Liver (tissue), 9 donors: ENCODE results near the gene VTCN1. TPM values are rescaled to one million over a fixed set of nuclear protein-coding genes. Genes with fewer than 3 reads are reported as not detected.

Experiments
- DNase-seq: peaks from one replicate; pipeline ENCODE4 v3.0.0-alpha.2; 2017; ENCODE audit warnings: low spot score
- H3K27ac ChIP-seq, 2 donors: one replicate each; pipeline ENCODE4 v1.7.0; 2013; ENCODE audit warnings: inconsistent platforms in 2 of 2, low read length in 2 of 2, control low read depth in 1 of 2, low read depth in 1 of 2, mild to moderate bottlenecking in 1 of 2
- H3K27me3 ChIP-seq, 4 donors: one replicate each; pipeline versions ENCODE4 v1.6.1 to v1.7.0; 2013; ENCODE audit warnings: low read length in 3 of 4, inconsistent platforms in 1 of 4, mild to moderate bottlenecking in 1 of 4, moderate library complexity in 1 of 4; ENCODE audit not compliant: control insufficient read depth in 4 of 4, insufficient read depth in 4 of 4
- H3K36me3 ChIP-seq, 4 donors: one replicate each; pipeline versions ENCODE4 v1.6.1 to v1.7.0; 2013; ENCODE audit warnings: low read length in 3 of 4, mild to moderate bottlenecking in 3 of 4, low read depth in 1 of 4, moderate library complexity in 1 of 4; ENCODE audit not compliant: control insufficient read depth in 4 of 4, insufficient read depth in 3 of 4
- H3K4me1 ChIP-seq, 4 donors: one replicate each; pipeline versions ENCODE4 v1.6.1 to v1.7.0; 2013; ENCODE audit warnings: low read length in 3 of 4, mild to moderate bottlenecking in 3 of 4, moderate library complexity in 1 of 4; ENCODE audit not compliant: control insufficient read depth in 4 of 4, insufficient read depth in 4 of 4
- H3K4me3 ChIP-seq, 3 donors: one replicate each; pipeline versions ENCODE4 v1.6.1 to v1.7.0; 2013; ENCODE audit warnings: low read length in 3 of 3, control low read depth in 1 of 3, low read depth in 1 of 3, mild to moderate bottlenecking in 1 of 3
- H3K9ac ChIP-seq, 2 donors: one replicate each; pipeline ENCODE4 v1.7.0; 2013; ENCODE audit warnings: low read length in 2 of 2, mild to moderate bottlenecking in 2 of 2, moderate library complexity in 2 of 2, control low read depth in 1 of 2, low read depth in 1 of 2
- H3K9me3 ChIP-seq, 4 donors: one replicate each; pipeline versions ENCODE4 v1.6.1 to v1.7.0; 2013; ENCODE audit warnings: low read length in 3 of 4; ENCODE audit not compliant: control insufficient read depth in 4 of 4
- ATF3 ChIP-seq: IDR thresholded peaks from 2 replicates; pipeline ENCODE4 v1.6.1; 2016; ENCODE audit warnings: antibody characterized with exemption
- CTCF ChIP-seq: fragments of 150-350 bp; IDR thresholded peaks from 2 replicates; pipeline ENCODE4 v1.5.1; 2017; ENCODE audit warnings: improper control_type of control experiment, low read depth, low read length; ENCODE audit not compliant: missing input control
- EGR1 ChIP-seq, 2 donors: IDR thresholded peaks; 2 replicates each; pipeline ENCODE4 v1.6.1; 2016 to 2018; ENCODE audit warnings: antibody characterized with exemption in 2 of 2, low read depth in 2 of 2
- FOXA1 ChIP-seq: IDR thresholded peaks from 2 replicates; pipeline ENCODE4 v1.6.1; 2016; ENCODE audit warnings: antibody characterized with exemption
- GABPA ChIP-seq, 2 donors: IDR thresholded peaks in 1 of 2; conservative IDR thresholded peaks in 1 of 2; 2 replicates each; pipeline ENCODE4 v1.6.1; 2016; ENCODE audit warnings: antibody characterized with exemption in 2 of 2, mild to moderate bottlenecking in 1 of 2, moderate library complexity in 1 of 2
- HNF4A ChIP-seq, 2 donors: conservative IDR thresholded peaks; 2 replicates each; pipeline ENCODE4 v1.6.1; 2016; ENCODE audit warnings: antibody characterized with exemption in 2 of 2, mild to moderate bottlenecking in 2 of 2
- HNF4G ChIP-seq: IDR thresholded peaks from 2 replicates; pipeline ENCODE4 v1.6.1; 2016; ENCODE audit warnings: antibody characterized with exemption
- JUND ChIP-seq, 2 donors: IDR thresholded peaks; 2 replicates each; pipeline ENCODE4 v1.6.1; 2016; ENCODE audit warnings: antibody characterized with exemption in 2 of 2
- MAX ChIP-seq: IDR thresholded peaks from 2 replicates; pipeline ENCODE4 v1.6.1; 2016; ENCODE audit warnings: antibody characterized with exemption
- NR2F2 ChIP-seq: IDR thresholded peaks from 2 replicates; pipeline ENCODE4 v1.6.1; 2016; ENCODE audit warnings: antibody characterized with exemption
- REST ChIP-seq: IDR thresholded peaks from 2 replicates; pipeline ENCODE4 v1.6.1; 2016; ENCODE audit warnings: antibody characterized with exemption, mild to moderate bottlenecking
- RXRA ChIP-seq, 2 donors: IDR thresholded peaks; 2 replicates each; pipeline ENCODE4 v1.6.1; 2017 to 2018; ENCODE audit warnings: antibody characterized with exemption in 2 of 2, mild to moderate bottlenecking in 1 of 2
- TAF1 ChIP-seq: conservative IDR thresholded peaks from 2 replicates; pipeline ENCODE4 v1.6.1; 2016; ENCODE audit warnings: antibody characterized with exemption, mild to moderate bottlenecking
- YY1 ChIP-seq: IDR thresholded peaks from 2 replicates; pipeline ENCODE4 v1.6.1; 2016; ENCODE audit warnings: antibody characterized with exemption, mild to moderate bottlenecking
- ZBTB33 ChIP-seq: IDR thresholded peaks from 2 replicates; pipeline ENCODE4 v1.6.1; 2016; ENCODE audit warnings: antibody characterized with exemption
- WGBS: extraction: QIAGEN DNeasy Blood & Tissue Kit; methylation state at CpG from one replicate; pipeline ENCODE4 v1.1.7; 2013; 5-methylcytosine and 5-hydroxymethylcytosine counted together
- polyA plus RNA-seq, 2 donors: library from polyadenylated mRNA; stranded (reverse) in 1 of 2; unstranded in 1 of 2; fragments of 200-250 nt in 1 of 2; fragments of >200 nt in 1 of 2; fragmentation: Nextera tagmentation in 1 of 2; extraction: Ambion mirVana in 1 of 2; gene quantifications; one replicate each; pipeline versions ENCODE4 v1.2.1 to v1.2.3, GENCODE V29; 2013 to 2015
- total RNA-seq, 2 donors: library from RNA; depleted of rRNA; stranded (reverse); fragments of >200 nt; gene quantifications; one replicate each; pipeline ENCODE4 v1.2.3, GENCODE V29; 2014
- donor health status: healthy.
- donor health status: healthy.
- donor health status: healthy.
- donor health status: healthy.
- donor health status: healthy.

Gene VTCN1
- total and polyA plus RNA-seq, 4 donors = 0.28 to 1.0 (median 0.45) TPM

GRCh38 chr1:117110774-117111173 is 100.0 kb downstream of the VTCN1 start (continued):
- TF ChIP-seq REST (no peak), TAF1 (no peak), RXRA (IDR thresholded peaks at IDR 0.05) (no peak)

GRCh38 chr1:117107364-117107763 is 103.4 kb downstream of the VTCN1 start:
- Histone ChIP-seq H3K9ac (no peak overlapping the region), H3K4me1 (no peaks in the 10 kb centered on the region), H3K9me3 (no peaks in the 10 kb centered on the region), H3K27me3 (no peaks in the 10 kb centered on the region), H3K27ac (no peak overlapping the region), H3K36me3 (peaks cover 0 to 2% (median under 1%) of the 10 kb centered on the region in 4 donors), H3K4me3 (no peak overlapping the region)
- 94% methylated on average over 2 of the region's 2 CpGs for WGBS
- no peak for TF ChIP-seq GABPA (IDR thresholded peaks at IDR 0.05 in 1 of 2, conservative IDR thresholded peaks at IDR 0.05 in 1 of 2)
- TF ChIP-seq JUND (IDR thresholded peaks at IDR 0.05) = no peak
- no peak for TF ChIP-seq ZBTB33
- no peak for TF ChIP-seq NR2F2
- no peak for TF ChIP-seq MAX
- no peak for TF ChIP-seq HNF4A (conservative IDR thresholded peaks at IDR 0.05)
- TF ChIP-seq HNF4G = no peak
- TF ChIP-seq FOXA1 = no peak
- TF ChIP-seq YY1 = no peak
- TF ChIP-seq EGR1 (IDR thresholded peaks at IDR 0.05; ENCODE audit: low read depth in 2 of 2) = no peak
- no peak for TF ChIP-seq TAF1
- TF ChIP-seq CTCF = no peak
- no peak for TF ChIP-seq RXRA (IDR thresholded peaks at IDR 0.05)
- no peak for TF ChIP-seq ATF3
- DNase-seq = no peak
